Endodermal cell (in vitro differentiated cells): ENCODE data around the gene CIP2A. TPM values are rescaled to one million over a fixed set of nuclear protein-coding genes. Genes with fewer than 3 reads are reported as not detected.

Experiments used
- DNase-seq: peaks from one replicate; pipeline ENCODE4 v3.0.0-alpha.2; 2017
- H3K27ac ChIP-seq: 2 replicates; pipeline ENCODE4 v1.5.1; 2013; ENCODE audit warnings: mild to moderate bottlenecking, low read depth, low read length, moderate library complexity
- H3K27me3 ChIP-seq: 2 replicates; pipeline ENCODE4 v1.6.1; 2013; ENCODE audit warnings: mild to moderate bottlenecking, low read length, moderate library complexity; ENCODE audit not compliant: insufficient read depth, control insufficient read depth, poor library complexity, severe bottlenecking
- H3K36me3 ChIP-seq: 2 replicates; pipeline ENCODE4 v1.7.0; 2013; ENCODE audit warnings: mild to moderate bottlenecking, low read length, moderate library complexity; ENCODE audit not compliant: control insufficient read depth, insufficient read depth
- H3K4me1 ChIP-seq: one replicate; pipeline ENCODE4 v1.7.0; 2013; ENCODE audit warnings: low read length; ENCODE audit not compliant: control insufficient read depth, insufficient read depth
- H3K4me3 ChIP-seq: 2 replicates; pipeline ENCODE4 v1.5.1; 2013; ENCODE audit warnings: mild to moderate bottlenecking, low read length, moderate library complexity
- H3K9ac ChIP-seq: 2 replicates; pipeline ENCODE4 v1.6.1; 2013; ENCODE audit warnings: mild to moderate bottlenecking, low read length, moderate library complexity; ENCODE audit not compliant: poor library complexity, severe bottlenecking; ENCODE audit errors: extremely low read depth
- H3K9me3 ChIP-seq: 2 replicates; pipeline ENCODE4 v1.6.1; 2013; ENCODE audit warnings: mild to moderate bottlenecking, low read length, moderate library complexity; ENCODE audit not compliant: control insufficient read depth
- H3K27ac Mint-ChIP-seq: 2 replicates; pipeline ENCODE4 v1.8.0; 2020; ENCODE audit warnings: mixed read lengths
- H3K27me3 Mint-ChIP-seq: 2 replicates; pipeline ENCODE4 v1.8.0; 2021; ENCODE audit warnings: mild to moderate bottlenecking, mixed read lengths; ENCODE audit not compliant: insufficient read depth
- H3K36me3 Mint-ChIP-seq: 2 replicates; pipeline ENCODE4 v1.8.0; 2020; ENCODE audit warnings: low read depth, mixed read lengths
- H3K4me1 Mint-ChIP-seq: 2 replicates; pipeline ENCODE4 v1.8.0; 2020; ENCODE audit warnings: mixed read lengths
- H3K4me3 Mint-ChIP-seq: 2 replicates; pipeline ENCODE4 v1.8.0; 2020; ENCODE audit warnings: mild to moderate bottlenecking, moderate library complexity, mixed read lengths
- H3K9me3 Mint-ChIP-seq: 2 replicates; pipeline ENCODE4 v1.8.0; 2020; ENCODE audit warnings: mild to moderate bottlenecking, mixed read lengths
- CTCF ChIP-seq: fragments of 200-600 bp; sonication (generic); conservative IDR thresholded peaks from 2 replicates; pipeline ENCODE4 v1.5.0; 2021; ENCODE audit warnings: antibody characterized with exemption, mild to moderate bottlenecking
- WGBS, 2 experiments: methylation state at CpG; one replicate each; pipeline versions ENCODE4 v1.1.5 to v1.1.7; 2013; ENCODE audit warnings: missing lambda C conversion rate in 2 of 2, mixed read lengths in 1 of 2; ENCODE audit not compliant: insufficient coverage in 1 of 2, insufficient read length in 1 of 2; 5-methylcytosine and 5-hydroxymethylcytosine counted together
- total RNA-seq, 2 donors: library from RNA; stranded (reverse); fragmentation: NEBNext Ultra II Directional in 1 of 2; extraction: Animal tissue kit (Norgen Biotek cat#: 25700) in 1 of 2; gene quantifications; 2 replicates in 1 of 2; 3 replicates in 1 of 2; pipeline ENCODE4 v1.2.1, GENCODE V29; 2021

The CIP2A gene
- total RNA-seq, 2 donors from 2014 or later: 30.3 to 43.6 TPM

GRCh38 chr3:108603691-108604090 is 14.5 kb upstream of the CIP2A start:
- peaks cover 4% of the 10 kb centered on the region for H3K36me3 ChIP-seq
- peaks cover 17% of the 10 kb centered on the region for H3K9me3 ChIP-seq
- peaks cover 19% of the 10 kb centered on the region for H3K4me1 Mint-ChIP-seq
- H3K36me3 Mint-ChIP-seq: peaks cover 18% of the 10 kb centered on the region
- peak overlapping the region; percentile 65 for H3K27ac Mint-ChIP-seq
- no peak overlapping the region for H3K27ac ChIP-seq
- no peak overlapping the region for H3K9ac ChIP-seq
- DNase-seq: no peak
- peaks cover 18% of the 10 kb centered on the region for H3K4me1 ChIP-seq
- no peak overlapping the region for H3K4me3 ChIP-seq
- TF ChIP-seq CTCF: no peak
- H3K27me3 ChIP-seq: no peaks in the 10 kb centered on the region
- H3K4me3 Mint-ChIP-seq: no peak overlapping the region
- H3K27me3 Mint-ChIP-seq: no peaks in the 10 kb centered on the region
- H3K9me3 Mint-ChIP-seq: peaks cover 13% of the 10 kb centered on the region

GRCh38 chr3:108602935-108603294 is 13.7 kb upstream of the CIP2A start:
- H3K4me3 Mint-ChIP-seq: no peak overlapping the region
- Histone ChIP-seq H3K9ac (no peak overlapping the region), H3K9me3 (peaks cover 17% of the 10 kb centered on the region), H3K36me3 (no peaks in the 10 kb centered on the region), H3K27me3 (no peaks in the 10 kb centered on the region), H3K4me1 (peaks cover 18% of the 10 kb centered on the region), H3K4me3 (peak overlapping the region; percentile 34), H3K27ac (peak overlapping the region; percentile 2)
- no peak for TF ChIP-seq CTCF
- DNase-seq: no peak
- H3K36me3 Mint-ChIP-seq: peaks cover 18% of the 10 kb centered on the region
- peaks cover 18% of the 10 kb centered on the region for H3K4me1 Mint-ChIP-seq
- 81 to 88% methylated on average over 1 of the region's 2 CpGs for WGBS, 2 experiments
- peak overlapping the region; percentile 83 for H3K27ac Mint-ChIP-seq
- no peaks in the 10 kb centered on the region for H3K27me3 Mint-ChIP-seq
- peaks cover 13% of the 10 kb centered on the region for H3K9me3 Mint-ChIP-seq

GRCh38 chr3:108602249-108602934 is 13.2 kb upstream of the CIP2A start:
- no peak for TF ChIP-seq CTCF
- Mint-ChIP-seq H3K36me3 (peaks cover 18% of the 10 kb centered on the region), H3K4me1 (peaks cover 18% of the 10 kb centered on the region), H3K9me3 (peaks cover 13% of the 10 kb centered on the region), H3K27me3 (no peaks in the 10 kb centered on the region), H3K27ac (peak overlapping the region; percentile 83), H3K4me3 (no peak overlapping the region)
- no peaks in the 10 kb centered on the region for H3K36me3 ChIP-seq
- no peaks in the 10 kb centered on the region for H3K27me3 ChIP-seq
- peak overlapping the region; percentile 2 for H3K27ac ChIP-seq
- peaks cover 17% of the 10 kb centered on the region for H3K9me3 ChIP-seq
- DNase-seq: no peak
- peak overlapping the region; percentile 34 for H3K4me3 ChIP-seq
- no peak overlapping the region for H3K9ac ChIP-seq
- H3K4me1 ChIP-seq: peaks cover 18% of the 10 kb centered on the region
- 85 to 89% methylated on average over 5 of the region's 5 CpGs for WGBS, 2 experiments
